Bone marrow (tissue), 2 donors: ENCODE measurements around the gene TOMM70.
"Not testable (repeated sequence)": the region's sequence is repeated elsewhere in the genome, so short reads cannot be mapped to it uniquely, and the experiment has no call there.

Source experiments
- DNase-seq, 2 donors: peaks; one replicate each; lab custom pipeline; 2025; lab: John Stamatoyannopoulos, UW

Gene TOMM70

GRCh38 chr3:100364421-100364820 is 36.5 kb downstream of the TOMM70 start:
- no peak for DNase-seq

GRCh38 chr3:100361897-100362296 is 39.0 kb downstream of the TOMM70 start:
- no peak for DNase-seq

- no peak for DNase-seq
Measured at GRCh38 chr3:100360757-100361496, 40.0 kb downstream of the TOMM70 start.

GRCh38 chr3:100359035-100359434 is 41.9 kb downstream of the TOMM70 start:
- no peak for DNase-seq

GRCh38 chr3:100358413-100358812 is 42.5 kb downstream of the TOMM70 start:
- no peak for DNase-seq

- no peak for DNase-seq
Measured at GRCh38 chr3:100354850-100355249, 46.0 kb downstream of the TOMM70 start.

GRCh38 chr3:100352296-100353231 is 48.3 kb downstream of the TOMM70 start:
- DNase-seq: no peak

- DNase-seq: not testable (repeated sequence)
Measured at GRCh38 chr3:100351770-100352169, 49.1 kb downstream of the TOMM70 start.

- no peak for DNase-seq
Measured at GRCh38 chr3:100348727-100349126, 52.2 kb downstream of the TOMM70 start.

GRCh38 chr3:100340527-100340926 is 60.4 kb downstream of the TOMM70 start:
- DNase-seq: no peak

- no peak for DNase-seq
Measured at GRCh38 chr3:100339786-100340185, 61.1 kb downstream of the TOMM70 start.

- no peak for DNase-seq
Measured at GRCh38 chr3:100338911-100339310, 62.0 kb downstream of the TOMM70 start.

- not testable (repeated sequence) for DNase-seq
Measured at GRCh38 chr3:100336229-100336628, 64.7 kb downstream of the TOMM70 start.

- no peak for DNase-seq
Measured at GRCh38 chr3:100335434-100335833, 65.5 kb downstream of the TOMM70 start.

GRCh38 chr3:100334488-100335351 is 66.2 kb downstream of the TOMM70 start, which contains the start of gene NIT2:
NIT2 (plus strand) TSS chr3:100334757; CDS start chr3:100334792, 35 bp downstream.
- DNase-seq: peak; percentile 26 to 30

GRCh38 chr3:100333970-100334487 is 66.9 kb downstream of the TOMM70 start:
- DNase-seq: no peak

- DNase-seq: no peak
Measured at GRCh38 chr3:100333051-100333450, 67.8 kb downstream of the TOMM70 start.

- DNase-seq: no peak
Measured at GRCh38 chr3:100331660-100332059, 69.2 kb downstream of the TOMM70 start.

- no peak for DNase-seq
Measured at GRCh38 chr3:100330651-100331050, 70.2 kb downstream of the TOMM70 start.

GRCh38 chr3:100329800-100330489 is 70.9 kb downstream of the TOMM70 start:
- no peak for DNase-seq

GRCh38 chr3:100327377-100327776 is 73.5 kb downstream of the TOMM70 start:
- DNase-seq: not testable (repeated sequence)
